ENCODE measurements around the gene STK32B. TPM values are rescaled to one million over a fixed set of nuclear protein-coding genes. Genes with fewer than 3 reads are reported as not detected.
A peak's percentile ranks its signal among the peaks of the same experiment; 100 is the strongest.

STK32B gene
- total RNA-seq, 1 donor from 2014 or later, result 0.56 TPM

- Mint-ChIP-seq H3K4me3 (ENCODE audit: unreplicated experiment) (no peak overlapping the region), H3K27ac (ENCODE audit: unreplicated experiment) (no peak overlapping the region), H3K27me3 (ENCODE audit: unreplicated experiment) (peaks cover 22% of the 10 kb centered on the region), H3K4me1 (ENCODE audit: unreplicated experiment) (peaks cover 19% of the 10 kb centered on the region), H3K36me3 (ENCODE audit: low read depth, unreplicated experiment) (no peaks in the 10 kb centered on the region), H3K9me3 (ENCODE audit: unreplicated experiment) (no peaks in the 10 kb centered on the region)
- DNase-seq (ENCODE audit: low spot score), result no peak
- TF ChIP-seq, protein P1, sequence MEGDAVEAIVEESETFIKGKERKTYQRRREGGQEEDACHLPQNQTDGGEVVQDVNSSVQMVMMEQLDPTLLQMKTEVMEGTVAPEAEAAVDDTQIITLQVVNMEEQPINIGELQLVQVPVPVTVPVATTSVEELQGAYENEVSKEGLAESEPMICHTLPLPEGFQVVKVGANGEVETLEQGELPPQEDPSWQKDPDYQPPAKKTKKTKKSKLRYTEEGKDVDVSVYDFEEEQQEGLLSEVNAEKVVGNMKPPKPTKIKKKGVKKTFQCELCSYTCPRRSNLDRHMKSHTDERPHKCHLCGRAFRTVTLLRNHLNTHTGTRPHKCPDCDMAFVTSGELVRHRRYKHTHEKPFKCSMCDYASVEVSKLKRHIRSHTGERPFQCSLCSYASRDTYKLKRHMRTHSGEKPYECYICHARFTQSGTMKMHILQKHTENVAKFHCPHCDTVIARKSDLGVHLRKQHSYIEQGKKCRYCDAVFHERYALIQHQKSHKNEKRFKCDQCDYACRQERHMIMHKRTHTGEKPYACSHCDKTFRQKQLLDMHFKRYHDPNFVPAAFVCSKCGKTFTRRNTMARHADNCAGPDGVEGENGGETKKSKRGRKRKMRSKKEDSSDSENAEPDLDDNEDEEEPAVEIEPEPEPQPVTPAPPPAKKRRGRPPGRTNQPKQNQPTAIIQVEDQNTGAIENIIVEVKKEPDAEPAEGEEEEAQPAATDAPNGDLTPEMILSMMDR (IDR thresholded peaks at IDR 0.05; ENCODE audit: unreplicated experiment), result no peak
Observed at GRCh38 chr4:5048721-5049120, 2.6 kb upstream of the STK32B start.

- peaks cover 4% of the 10 kb centered on the region for H3K4me1 Mint-ChIP-seq (ENCODE audit: unreplicated experiment)
- H3K36me3 Mint-ChIP-seq (ENCODE audit: low read depth, unreplicated experiment), result no peaks in the 10 kb centered on the region
- TF ChIP-seq, protein P1 (IDR thresholded peaks at IDR 0.05; ENCODE audit: unreplicated experiment), result peak; percentile 58
- no peaks in the 10 kb centered on the region for H3K9me3 Mint-ChIP-seq (ENCODE audit: unreplicated experiment)
- peak; percentile 77 for DNase-seq (ENCODE audit: low spot score)
- H3K27me3 Mint-ChIP-seq (ENCODE audit: unreplicated experiment), result peaks cover 14% of the 10 kb centered on the region
- H3K4me3 Mint-ChIP-seq (ENCODE audit: unreplicated experiment), result peak overlapping the region; percentile 88
- no peak overlapping the region for H3K27ac Mint-ChIP-seq (ENCODE audit: unreplicated experiment)
Observed at GRCh38 chr4:5050520-5051277, 581 bp upstream of the STK32B start.

GRCh38 chr4:5052204-5052702, 973 bp downstream of the STK32B start:
- Mint-ChIP-seq H3K27ac (ENCODE audit: unreplicated experiment) (no peak overlapping the region), H3K36me3 (ENCODE audit: low read depth, unreplicated experiment) (no peaks in the 10 kb centered on the region), H3K4me3 (ENCODE audit: unreplicated experiment) (peak overlapping the region; percentile 73), H3K27me3 (ENCODE audit: unreplicated experiment) (peaks cover 14% of the 10 kb centered on the region), H3K4me1 (ENCODE audit: unreplicated experiment) (peaks cover 4% of the 10 kb centered on the region), H3K9me3 (ENCODE audit: unreplicated experiment) (no peaks in the 10 kb centered on the region)
- no peak for DNase-seq (ENCODE audit: low spot score)
- TF ChIP-seq, protein P1 (IDR thresholded peaks at IDR 0.05; ENCODE audit: unreplicated experiment), result no peak

GRCh38 chr4:5052726-5053425, 1.6 kb downstream of the STK32B start:
- no peak overlapping the region for H3K27ac Mint-ChIP-seq (ENCODE audit: unreplicated experiment)
- H3K9me3 Mint-ChIP-seq (ENCODE audit: unreplicated experiment), result no peaks in the 10 kb centered on the region
- DNase-seq (ENCODE audit: low spot score), result no peak
- H3K36me3 Mint-ChIP-seq (ENCODE audit: low read depth, unreplicated experiment), result no peaks in the 10 kb centered on the region
- H3K4me1 Mint-ChIP-seq (ENCODE audit: unreplicated experiment), result peaks cover 4% of the 10 kb centered on the region
- H3K4me3 Mint-ChIP-seq (ENCODE audit: unreplicated experiment), result no peak overlapping the region
- TF ChIP-seq, protein P1 (IDR thresholded peaks at IDR 0.05; ENCODE audit: unreplicated experiment), result no peak
- peaks cover 12% of the 10 kb centered on the region for H3K27me3 Mint-ChIP-seq (ENCODE audit: unreplicated experiment)

DNA sequence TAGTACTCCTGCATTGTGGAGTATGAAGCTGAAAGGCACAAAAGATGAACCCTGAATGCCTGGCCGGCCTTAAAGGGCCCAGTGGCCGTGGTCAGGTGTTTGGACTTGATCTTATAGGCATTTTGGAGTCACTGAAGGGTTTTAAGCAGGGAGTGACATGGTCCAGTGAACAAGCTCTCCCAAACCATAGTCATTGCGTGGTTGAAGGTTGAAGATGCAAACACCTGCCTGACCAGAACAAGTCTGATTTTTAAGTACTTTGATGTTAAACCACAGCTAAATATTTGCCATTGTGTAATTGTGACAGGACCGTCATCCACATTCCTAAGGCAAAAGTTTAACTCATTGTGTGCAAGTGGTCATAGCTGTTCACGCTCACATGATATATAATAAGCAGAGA, 3.3 kb downstream of the STK32B start:
- Mint-ChIP-seq H3K4me3 (ENCODE audit: unreplicated experiment) (no peak overlapping the region), H3K27me3 (ENCODE audit: unreplicated experiment) (peaks cover 12% of the 10 kb centered on the region)
- TF ChIP-seq, protein P1 (IDR thresholded peaks at IDR 0.05; ENCODE audit: unreplicated experiment), result no peak

More for the DNA sequence above, 3.3 kb downstream of the STK32B start:
- Mint-ChIP-seq H3K27ac (ENCODE audit: unreplicated experiment) (no peak overlapping the region), H3K9me3 (ENCODE audit: unreplicated experiment) (no peaks in the 10 kb centered on the region), H3K36me3 (ENCODE audit: low read depth, unreplicated experiment) (no peaks in the 10 kb centered on the region), H3K4me1 (ENCODE audit: unreplicated experiment) (peaks cover 4% of the 10 kb centered on the region)
- DNase-seq (ENCODE audit: low spot score), result no peak
